Central memory CD8-positive, alpha-beta T cell (primary cell): Measurements from ENCODE around the gene SPACA9.

ENCODE experiments used
- ATAC-seq: fragments of 150-1000 bp; cut with Tn5 transposase; replicated peaks from 2 replicates; pipeline ENCODE4 v1.10.0; 2022; ENCODE audit warnings: mild to moderate bottlenecking, moderate FRiP score, moderate number of reproducible peaks; ENCODE audit not compliant: poor library complexity, severe bottlenecking; ENCODE audit errors: extremely low read depth
- DNase-seq, 2 donors: peaks; one replicate each; pipeline ENCODE4 v3.0.0; 2021; ENCODE audit warnings: low spot score in 2 of 2
- H3K27ac Mint-ChIP-seq: one replicate; pipeline ENCODE4 v1.8.0; 2022; ENCODE audit warnings: low read depth, mild to moderate bottlenecking, moderate library complexity, mixed read lengths
- H3K27me3 Mint-ChIP-seq: one replicate; pipeline ENCODE4 v1.8.0; 2022; ENCODE audit warnings: mixed read lengths
- H3K36me3 Mint-ChIP-seq: one replicate; pipeline ENCODE4 v1.8.0; 2022; ENCODE audit warnings: mild to moderate bottlenecking, moderate library complexity, mixed read lengths; ENCODE audit not compliant: insufficient read depth
- H3K4me1 Mint-ChIP-seq: one replicate; pipeline ENCODE4 v1.8.0; 2022; ENCODE audit warnings: mixed read lengths
- H3K4me3 Mint-ChIP-seq: one replicate; pipeline ENCODE4 v1.8.0; 2022; ENCODE audit warnings: mild to moderate bottlenecking, moderate library complexity, mixed read lengths
- H3K9me3 Mint-ChIP-seq: one replicate; pipeline ENCODE4 v1.8.0; 2022; ENCODE audit warnings: mixed read lengths

Gene SPACA9

DNA sequence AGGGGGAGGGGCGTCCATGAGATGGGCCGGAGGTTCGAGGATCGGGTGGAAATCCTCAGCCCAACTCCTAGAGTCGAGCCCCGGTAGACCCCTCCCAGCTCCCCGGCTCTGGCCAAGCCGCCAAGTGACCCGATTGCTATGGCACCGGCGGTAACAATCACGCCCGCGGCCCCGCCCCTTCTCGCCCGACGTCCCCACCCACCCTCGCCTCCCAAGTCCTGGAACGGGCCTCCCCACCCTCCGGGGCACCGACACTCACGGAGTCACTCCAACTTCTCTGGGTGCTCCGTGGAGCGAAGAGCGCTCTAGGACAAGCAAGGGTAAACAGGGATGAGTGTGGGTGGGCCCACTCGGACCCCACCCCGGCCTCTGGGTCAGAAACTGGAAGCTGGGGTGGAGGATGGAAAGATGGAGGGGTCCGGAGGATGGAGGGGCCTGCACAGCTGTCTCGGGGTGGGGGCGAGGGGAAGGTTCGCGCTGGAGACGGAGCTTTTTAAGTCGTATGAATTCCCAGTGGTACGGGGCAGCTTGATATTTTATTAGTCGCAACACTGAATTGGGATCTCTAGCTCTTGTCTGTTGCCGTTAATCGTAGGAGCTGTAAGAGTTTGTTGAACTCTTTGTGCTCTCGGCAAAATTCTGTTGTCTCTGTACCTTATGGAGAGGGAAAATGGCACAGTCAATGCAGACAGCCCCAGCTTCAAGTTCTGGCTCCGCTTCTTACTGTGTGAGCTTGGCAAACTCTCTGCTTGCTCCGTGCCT lies at the start of gene SPACA9:
SPACA9 (plus strand) TSS at position 204 of the 762 bp plus-strand sequence. CDS start 5,050 bp downstream, outside the sequence.
- Mint-ChIP-seq H3K4me1 (peaks cover 17% of the 10 kb centered on the region), H3K9me3 (no peaks in the 10 kb centered on the region), H3K27me3 (no peaks in the 10 kb centered on the region), H3K27ac (peak within 1 kb of the TSS; percentile 87), H3K4me3 (peak within 1 kb of the TSS; percentile 80), H3K36me3 (peaks cover 15% of the 10 kb centered on the region)
- DNase-seq (no peak), ATAC-seq (no peak)

DNA sequence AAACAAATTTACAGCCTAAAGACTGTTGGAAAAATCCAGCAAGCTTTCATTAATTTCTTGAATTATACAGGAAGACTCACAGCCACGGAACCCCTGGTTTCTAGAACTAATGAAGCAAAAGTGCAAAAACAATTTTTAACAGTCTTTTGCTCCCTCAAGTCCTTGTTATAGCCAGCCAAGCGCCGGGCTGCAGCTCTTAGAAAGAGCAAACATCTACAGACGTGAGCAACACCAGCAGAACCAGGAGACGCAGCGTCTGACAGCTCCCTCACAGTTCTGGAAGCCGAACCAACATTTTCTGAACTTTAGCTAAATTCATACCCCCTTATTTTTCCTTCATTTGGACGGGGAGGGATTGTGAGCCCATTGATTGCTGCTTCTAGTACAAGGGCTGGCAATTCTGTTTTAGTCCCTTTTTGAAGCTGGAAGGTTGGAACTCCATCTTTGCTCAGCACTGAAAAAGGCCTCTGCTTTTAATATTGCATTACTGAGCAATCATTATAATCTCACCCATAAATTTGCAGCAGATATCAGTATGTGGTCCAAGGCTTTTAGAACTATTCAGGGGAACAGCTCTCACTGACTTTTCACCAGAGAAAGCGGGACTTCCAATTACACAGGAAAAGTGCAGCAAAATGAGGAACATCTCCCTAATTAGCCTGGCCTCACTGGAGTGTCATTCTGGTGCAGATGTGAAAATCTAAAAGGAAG lies 46.4 kb upstream of the SPACA9 start:
- ATAC-seq: no peak
- Mint-ChIP-seq H3K27me3 (peaks cover 27% of the 10 kb centered on the region), H3K9me3 (no peaks in the 10 kb centered on the region), H3K4me3 (no peak overlapping the region), H3K4me1 (no peaks in the 10 kb centered on the region), H3K27ac (no peak overlapping the region), H3K36me3 (no peaks in the 10 kb centered on the region)
- no peak for DNase-seq

DNA sequence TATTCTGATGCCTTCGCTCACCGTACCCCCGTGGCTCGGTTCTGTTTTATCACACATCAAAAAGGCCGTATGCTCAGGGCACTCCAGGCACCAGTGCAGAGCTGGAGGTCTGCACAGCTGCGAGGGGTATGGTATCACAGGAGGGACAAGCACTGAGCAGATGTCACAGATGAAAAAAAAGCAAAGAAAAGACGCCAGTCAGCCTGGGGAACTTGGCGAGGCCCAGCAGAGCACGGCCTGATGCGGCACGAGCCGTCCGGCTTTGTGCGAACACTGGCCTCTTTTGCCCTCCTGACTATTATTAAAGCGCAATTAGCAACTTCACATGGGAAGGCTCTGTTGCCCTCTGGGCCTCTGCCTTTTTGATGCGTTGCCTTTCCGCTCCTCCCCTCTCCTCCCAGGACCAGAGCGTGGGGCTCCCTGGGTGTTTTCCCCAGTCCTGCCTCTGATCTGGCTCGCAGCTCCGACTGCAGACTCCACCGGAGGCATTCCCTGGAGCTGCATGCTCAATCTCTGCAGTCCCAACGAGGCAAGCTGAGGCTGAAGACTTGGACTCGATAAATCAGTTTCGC lies 45.1 kb upstream of the SPACA9 start:
- H3K4me1 Mint-ChIP-seq: no peaks in the 10 kb centered on the region
- no peaks in the 10 kb centered on the region for H3K36me3 Mint-ChIP-seq
- peaks cover 28% of the 10 kb centered on the region for H3K27me3 Mint-ChIP-seq
- no peaks in the 10 kb centered on the region for H3K9me3 Mint-ChIP-seq
- H3K4me3 Mint-ChIP-seq: no peak overlapping the region
- H3K27ac Mint-ChIP-seq: no peak overlapping the region
- DNase-seq (no peak), ATAC-seq (no peak)

DNA sequence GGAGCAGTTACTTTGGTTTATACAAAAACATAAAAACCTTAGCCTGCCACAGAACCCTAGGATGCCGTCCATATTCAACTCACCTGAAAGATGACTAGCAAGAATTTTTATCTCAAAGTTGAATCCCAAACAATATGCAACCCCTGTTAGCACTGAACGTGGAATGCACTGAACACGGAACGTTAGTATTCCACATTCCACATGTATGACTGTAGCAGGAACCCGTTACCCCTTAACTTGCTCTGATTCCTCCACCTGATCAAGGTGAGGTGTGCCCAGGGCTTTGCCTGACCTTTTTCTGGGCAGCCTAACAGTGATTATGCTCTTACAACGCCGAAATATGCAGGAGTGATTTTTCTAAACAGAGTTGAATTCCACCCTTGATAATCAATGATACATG lies 44.4 kb upstream of the SPACA9 start:
- no peak overlapping the region for H3K4me3 Mint-ChIP-seq
- no peaks in the 10 kb centered on the region for H3K36me3 Mint-ChIP-seq
- peaks cover 28% of the 10 kb centered on the region for H3K27me3 Mint-ChIP-seq
- no peaks in the 10 kb centered on the region for H3K4me1 Mint-ChIP-seq
- DNase-seq (no peak), ATAC-seq (no peak)
- H3K9me3 Mint-ChIP-seq: no peaks in the 10 kb centered on the region
- H3K27ac Mint-ChIP-seq: no peak overlapping the region

DNA sequence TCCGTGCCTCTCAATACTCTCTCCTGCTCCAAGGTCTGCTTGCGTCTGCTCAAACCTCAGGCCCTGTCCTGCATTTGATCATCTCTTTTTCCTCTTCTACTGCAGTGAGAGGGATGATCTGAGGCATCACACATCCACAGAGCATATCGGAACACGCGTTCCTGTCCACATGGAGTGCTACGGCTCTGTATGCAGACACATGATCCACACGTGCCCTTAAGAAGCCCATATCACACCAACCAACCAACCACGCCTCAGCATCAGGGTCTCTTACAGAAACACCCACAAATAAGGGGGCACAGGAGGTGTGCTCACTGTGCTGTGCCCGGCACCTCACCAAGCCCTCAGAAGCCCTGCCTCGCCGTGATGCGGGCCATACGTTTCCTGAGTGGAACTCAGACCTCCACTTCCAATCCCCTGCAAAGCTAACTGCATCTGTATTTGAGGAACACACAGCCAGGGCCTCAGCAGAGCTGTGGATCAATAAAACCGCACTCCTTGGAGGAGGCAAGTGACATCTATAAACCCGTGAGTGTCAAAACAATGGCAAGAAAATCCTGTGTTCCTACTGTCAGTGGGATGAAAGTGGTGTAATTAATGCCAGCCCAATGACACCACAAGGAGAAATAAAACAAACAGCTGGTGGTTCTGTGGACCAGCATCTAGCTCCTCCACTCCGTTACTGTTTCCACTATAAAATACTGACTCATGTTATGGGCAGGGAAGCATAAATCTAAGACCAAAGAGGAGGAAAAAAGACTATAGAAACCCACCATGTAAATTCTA lies 41.0 kb upstream of the SPACA9 start:
- Mint-ChIP-seq H3K9me3 (no peaks in the 10 kb centered on the region), H3K27ac (no peak overlapping the region), H3K4me3 (no peak overlapping the region), H3K4me1 (no peaks in the 10 kb centered on the region), H3K36me3 (no peaks in the 10 kb centered on the region), H3K27me3 (peaks cover 13% of the 10 kb centered on the region)
- DNase-seq (no peak), ATAC-seq (no peak)

DNA sequence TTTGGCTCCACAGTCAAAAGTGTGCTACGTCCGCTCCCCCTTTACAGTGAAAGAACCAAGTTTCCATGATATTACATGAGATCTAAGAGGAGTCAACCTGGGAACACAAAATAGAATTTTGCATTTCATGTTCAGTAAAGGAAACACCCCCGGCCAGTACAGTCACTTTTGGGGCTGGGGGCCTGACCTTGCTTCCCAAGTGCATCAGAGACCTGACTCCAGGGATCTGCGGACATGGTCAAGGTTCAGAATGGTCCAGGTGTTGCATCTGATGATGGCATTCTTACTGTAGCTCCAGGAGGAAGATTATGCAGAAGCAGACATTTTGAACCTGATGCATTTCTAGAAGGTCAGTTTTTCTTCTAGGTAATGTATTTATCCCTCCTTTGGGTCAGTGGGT lies 40.4 kb upstream of the SPACA9 start:
- peaks cover 13% of the 10 kb centered on the region for H3K27me3 Mint-ChIP-seq
- no peak overlapping the region for H3K27ac Mint-ChIP-seq
- DNase-seq: no peak
- H3K36me3 Mint-ChIP-seq: no peaks in the 10 kb centered on the region
- ATAC-seq: no peak
- no peaks in the 10 kb centered on the region for H3K4me1 Mint-ChIP-seq
- H3K9me3 Mint-ChIP-seq: no peaks in the 10 kb centered on the region
- H3K4me3 Mint-ChIP-seq: no peak overlapping the region

DNA sequence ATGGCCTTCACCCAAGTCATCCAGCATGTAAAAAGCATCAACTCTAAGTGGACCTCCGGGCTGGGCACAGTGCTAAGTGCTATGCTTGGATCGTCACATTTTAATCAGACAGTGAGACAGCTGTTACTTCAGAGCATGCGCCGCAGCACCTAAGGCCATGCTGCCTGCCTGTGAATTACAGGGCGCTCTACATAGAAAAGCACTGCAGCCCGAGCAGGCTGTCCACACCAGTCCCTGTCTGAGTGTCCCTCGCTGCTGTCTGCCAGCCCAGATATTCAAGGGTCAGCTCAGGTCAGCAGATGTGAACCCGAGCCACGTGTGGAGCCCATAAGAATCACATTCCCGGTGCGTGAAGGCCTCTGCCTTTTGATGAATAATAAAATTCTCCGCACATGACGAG lies 37.7 kb upstream of the SPACA9 start:
- H3K27me3 Mint-ChIP-seq: peaks cover 13% of the 10 kb centered on the region
- no peaks in the 10 kb centered on the region for H3K9me3 Mint-ChIP-seq
- DNase-seq (no peak), ATAC-seq (no peak)
- no peaks in the 10 kb centered on the region for H3K4me1 Mint-ChIP-seq
- no peaks in the 10 kb centered on the region for H3K36me3 Mint-ChIP-seq
- no peak overlapping the region for H3K4me3 Mint-ChIP-seq
- no peak overlapping the region for H3K27ac Mint-ChIP-seq

DNA sequence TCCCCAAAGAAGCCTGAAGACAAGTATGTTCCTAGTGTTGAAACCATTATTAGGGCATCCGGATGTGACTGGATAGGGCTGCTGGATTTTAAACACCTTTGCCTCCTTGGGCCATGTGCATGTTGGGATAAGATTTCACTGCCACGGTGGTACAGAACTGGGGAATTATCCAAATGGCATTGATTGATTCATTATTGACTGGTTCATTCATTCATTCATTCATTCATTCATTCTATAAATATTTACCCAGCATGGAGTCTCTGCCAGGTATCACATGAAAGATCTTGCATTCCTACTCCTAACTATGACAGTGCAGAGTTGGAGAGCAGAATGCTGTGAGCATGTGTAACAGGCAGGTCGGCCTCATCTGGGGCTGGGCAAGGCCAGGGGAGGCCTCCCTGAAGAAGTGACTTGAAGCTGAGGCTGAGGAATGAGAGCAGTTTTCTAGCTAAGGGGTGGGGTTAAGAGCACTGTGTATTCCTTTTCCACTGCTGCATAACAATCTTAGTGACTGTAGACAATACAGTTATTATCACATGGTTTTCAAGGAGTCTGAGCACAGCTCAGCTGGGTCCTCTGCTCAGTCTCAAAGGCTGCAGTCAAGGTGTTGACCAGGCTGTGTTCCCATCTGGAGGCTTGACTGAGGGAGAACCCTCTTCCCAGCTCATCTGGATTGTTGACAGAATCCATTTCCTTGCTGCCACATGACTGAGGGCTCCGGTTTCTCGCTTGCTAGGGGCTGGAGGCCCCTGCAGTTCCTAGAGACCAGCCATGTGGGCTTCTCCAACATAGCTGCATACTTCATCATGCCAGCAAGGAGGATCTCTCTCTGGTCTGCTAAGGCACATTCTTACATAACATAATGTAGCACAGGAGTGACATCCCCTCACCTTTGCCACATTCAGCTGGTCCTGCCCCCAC lies 36.3 kb upstream of the SPACA9 start:
- no peak for ATAC-seq
- H3K4me1 Mint-ChIP-seq: no peaks in the 10 kb centered on the region
- DNase-seq: no peak
- H3K36me3 Mint-ChIP-seq: no peaks in the 10 kb centered on the region
- H3K27ac Mint-ChIP-seq: no peak overlapping the region
- H3K4me3 Mint-ChIP-seq: no peak overlapping the region
- no peaks in the 10 kb centered on the region for H3K9me3 Mint-ChIP-seq
- peaks cover 11% of the 10 kb centered on the region for H3K27me3 Mint-ChIP-seq

DNA sequence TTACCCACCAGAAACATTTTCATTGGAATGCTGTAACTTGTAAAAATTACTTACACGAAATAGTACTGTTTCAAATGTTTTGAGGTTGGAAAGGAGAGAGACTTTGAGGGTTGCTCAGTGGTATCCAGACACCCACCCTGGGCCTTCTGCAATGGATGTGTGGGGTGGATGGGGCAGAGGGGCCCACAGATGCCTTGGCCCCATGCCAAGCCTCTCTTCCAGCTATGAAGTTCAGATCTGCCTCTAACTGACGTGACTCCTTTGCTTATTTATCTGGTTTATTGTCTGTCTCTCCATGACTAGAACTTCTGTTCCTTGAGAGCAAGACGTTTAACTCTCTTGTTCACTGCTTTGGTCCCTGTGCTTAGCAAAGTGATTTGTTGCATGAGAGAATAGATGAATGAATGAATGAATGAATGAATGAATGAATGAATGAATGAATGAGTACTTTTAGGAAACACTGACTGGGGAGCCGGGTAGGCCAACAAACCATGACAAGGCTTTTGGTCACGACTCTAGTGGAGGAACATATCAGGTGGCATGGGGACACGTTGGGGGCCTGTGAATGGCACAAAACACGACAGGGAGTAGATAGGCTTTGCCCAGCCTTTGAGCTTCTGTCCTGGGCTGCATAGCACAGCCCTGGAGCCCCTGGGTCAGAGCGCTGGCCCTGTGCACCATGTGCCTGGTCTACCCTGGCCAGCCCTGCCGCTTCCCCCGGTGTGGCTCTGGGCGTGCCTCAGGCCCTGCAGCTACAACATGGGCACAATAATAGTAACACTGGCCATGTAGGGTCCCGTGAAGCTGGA lies 32.4 kb upstream of the SPACA9 start:
- DNase-seq (no peak), ATAC-seq (no peak)
- Mint-ChIP-seq H3K27me3 (peaks cover 2% of the 10 kb centered on the region), H3K27ac (no peak overlapping the region), H3K4me1 (peaks cover 7% of the 10 kb centered on the region), H3K36me3 (no peaks in the 10 kb centered on the region), H3K4me3 (no peak overlapping the region), H3K9me3 (no peaks in the 10 kb centered on the region)

DNA sequence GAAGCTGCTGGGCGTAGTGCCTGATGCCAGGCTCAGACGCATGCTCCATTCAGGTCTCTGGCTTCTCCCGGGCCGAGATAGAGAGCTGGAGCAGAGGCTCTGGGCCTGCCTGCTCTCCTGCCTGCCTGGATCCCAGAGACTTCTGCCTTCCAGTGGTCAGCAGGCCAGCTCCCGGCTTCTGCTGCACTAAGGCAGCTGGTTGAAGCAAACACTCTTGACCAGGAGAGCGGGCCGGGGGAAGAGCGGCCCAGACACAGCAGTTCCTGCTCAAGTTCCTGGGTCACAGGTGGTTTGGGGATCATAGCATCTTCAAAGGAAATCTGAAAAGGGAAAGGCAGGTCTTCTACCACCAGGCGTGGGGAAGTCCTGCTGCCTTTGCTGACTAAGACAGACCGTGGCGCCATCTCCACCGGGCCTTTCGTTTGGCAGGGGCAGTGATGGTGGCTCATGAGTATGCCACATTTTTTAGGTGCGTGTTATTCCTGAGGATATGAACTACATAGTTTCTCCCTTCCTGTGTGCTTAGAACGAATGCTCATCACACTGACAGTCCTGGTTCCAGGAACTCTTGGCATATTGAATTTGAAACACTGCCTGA lies 31.7 kb upstream of the SPACA9 start:
- Mint-ChIP-seq H3K9me3 (no peaks in the 10 kb centered on the region), H3K27ac (no peak overlapping the region), H3K27me3 (peaks cover 9% of the 10 kb centered on the region), H3K36me3 (no peaks in the 10 kb centered on the region), H3K4me1 (peaks cover 8% of the 10 kb centered on the region), H3K4me3 (no peak overlapping the region)
- ATAC-seq: no peak
- no peak for DNase-seq

DNA sequence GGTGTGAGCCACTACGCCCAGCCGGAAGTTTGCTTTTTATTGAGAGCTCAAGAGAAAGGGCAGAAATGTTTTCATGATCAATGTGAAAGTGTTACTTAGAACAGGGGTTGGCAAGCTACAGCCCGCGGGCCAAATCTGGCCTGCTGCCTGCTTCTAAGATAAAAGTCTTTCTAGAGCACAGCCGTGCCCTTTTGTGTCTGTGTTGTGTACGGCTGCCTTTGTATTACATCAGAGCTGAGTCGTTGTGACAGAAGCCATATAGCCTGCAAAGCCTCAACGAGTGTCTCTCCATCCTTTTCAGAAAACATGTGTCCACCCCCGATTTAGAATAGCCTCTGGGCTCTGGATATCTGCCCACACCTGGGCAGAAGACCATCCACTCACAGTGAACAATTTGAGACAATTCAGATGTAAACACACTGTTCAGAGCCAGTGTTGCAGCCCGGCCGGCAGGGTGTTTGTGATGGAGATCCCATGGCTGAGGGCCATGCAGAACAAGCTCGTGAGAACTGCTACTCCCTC lies 29.5 kb upstream of the SPACA9 start:
- H3K27ac Mint-ChIP-seq: no peak overlapping the region
- DNase-seq (no peak), ATAC-seq (no peak)

More for the DNA sequence above, 29.5 kb upstream of the SPACA9 start:
- Mint-ChIP-seq H3K27me3 (peaks cover 11% of the 10 kb centered on the region), H3K9me3 (no peaks in the 10 kb centered on the region), H3K36me3 (no peaks in the 10 kb centered on the region), H3K4me1 (peaks cover 8% of the 10 kb centered on the region), H3K4me3 (no peak overlapping the region)
